ENCODE data around the gene EXOSC1. TPM values are rescaled to one million over a fixed set of nuclear protein-coding genes. Genes with fewer than 3 reads are reported as not detected.

Gene EXOSC1
- total and polyA plus RNA-seq, 2 of the 13 experiments (the other 11 are each of a cell fraction or from before 2014, with no cell fraction given) = 36.3 to 39.9 TPM

GRCh38 chr10:97393034-97393573, 52.7 kb downstream of the EXOSC1 start:
- in situ Hi-C loops (cut with HindIII; ENCODE audit: extremely low pct_ligation_motif_present, low pct_unique_long_range_greater_than_20kb) (no loop called here), intact Hi-C loops (cut with micrococcal nuclease; ENCODE audit: unreplicated experiment) (no loop called here)
- Histone ChIP-seq H3K9me3 (ENCODE audit: low read length) (no peaks in the 10 kb centered on the region), H4K20me1 (ENCODE audit: insufficient read depth, low read length) (no peaks in the 10 kb centered on the region), H3K4me3 (replicated peaks in 1 of 3; ENCODE audit: insufficient read depth in 1 of 3, low read depth in 2 of 3, low read length in 3 of 3) (no peak overlapping the region), H3K36me3 (replicated peaks in 1 of 2; ENCODE audit: control insufficient read depth in 1 of 2, insufficient read depth in 2 of 2, low read length in 2 of 2) (peaks cover 20 to 60% of the 10 kb centered on the region in 2 experiments; a peak in 4 of 5 replicates), H3K79me2 (ENCODE audit: insufficient read depth, low read length) (peaks cover 3% of the 10 kb centered on the region), H3K27me3 (ENCODE audit: control insufficient read depth in 1 of 2, insufficient read depth in 2 of 2, low read length in 2 of 2) (no peaks in the 10 kb centered on the region), H3K27ac (ENCODE audit: extremely low read length, insufficient read depth, low read length) (no peak overlapping the region), H3K4me1 (ENCODE audit: insufficient read depth, low read length) (no peaks in the 10 kb centered on the region), H2AFZ (ENCODE audit: low read length) (no peak overlapping the region), H3K4me2 (ENCODE audit: low read depth, low read length) (no peak overlapping the region), H3K9ac (ENCODE audit: insufficient read depth, low read depth, low read length) (no peak overlapping the region)
- no peak for FAIRE-seq
- TF ChIP-seq ZNF446 (CRISPR knock-in tag; IDR thresholded peaks at IDR 0.05) (no peak), ZNF740 (CRISPR knock-in tag; IDR thresholded peaks at IDR 0.05) (no peak), ZNF605 (CRISPR knock-in tag; IDR thresholded peaks at IDR 0.05) (no peak), IKZF4 (CRISPR knock-in tag; IDR thresholded peaks at IDR 0.05; ENCODE audit: borderline replicate concordance, low read depth, not compliant biosample characterization) (no peak), MTERF4 (CRISPR knock-in tag; IDR thresholded peaks at IDR 0.05) (no peak), ONECUT2 (CRISPR knock-in tag; IDR thresholded peaks at IDR 0.05) (no peak), MYC (CRISPR knock-in tag; IDR thresholded peaks at IDR 0.05; ENCODE audit: borderline replicate concordance) (no peak), ZNF543 (CRISPR knock-in tag; IDR thresholded peaks at IDR 0.05) (no peak)
- no peak for ATAC-seq
- ChIA-PET CTCF (ENCODE audit: low intra/inter-chr PET ratio, low total read pairs) (no interaction called here), POLR2A (no interaction called here)
- no TSS peak for BruUV-seq (replicated peaks)
- 97% methylated on average over 7 of the region's 8 CpGs for WGBS (ENCODE audit: low lambda C conversion rate)
- DNase-seq (ENCODE audit: low spot score) = no peak

Measured in HepG2 (cell line).